22Rv1 (cell line): ENCODE data around the gene CALHM3.

Source experiments
- ZFX ChIP-seq: fragments of 450-650 bp; IDR thresholded peaks from 2 replicates; pipeline ENCODE4 v1.6.1; 2017; ENCODE audit warnings: antibody characterized with exemption, borderline replicate concordance
- TF ChIP-seq, protein P1 (sequence below): fragments of 450-650 bp; IDR thresholded peaks from 2 replicates; pipeline ENCODE4 v1.5.1; 2017; ENCODE audit warnings: mild to moderate bottlenecking

DNA sequence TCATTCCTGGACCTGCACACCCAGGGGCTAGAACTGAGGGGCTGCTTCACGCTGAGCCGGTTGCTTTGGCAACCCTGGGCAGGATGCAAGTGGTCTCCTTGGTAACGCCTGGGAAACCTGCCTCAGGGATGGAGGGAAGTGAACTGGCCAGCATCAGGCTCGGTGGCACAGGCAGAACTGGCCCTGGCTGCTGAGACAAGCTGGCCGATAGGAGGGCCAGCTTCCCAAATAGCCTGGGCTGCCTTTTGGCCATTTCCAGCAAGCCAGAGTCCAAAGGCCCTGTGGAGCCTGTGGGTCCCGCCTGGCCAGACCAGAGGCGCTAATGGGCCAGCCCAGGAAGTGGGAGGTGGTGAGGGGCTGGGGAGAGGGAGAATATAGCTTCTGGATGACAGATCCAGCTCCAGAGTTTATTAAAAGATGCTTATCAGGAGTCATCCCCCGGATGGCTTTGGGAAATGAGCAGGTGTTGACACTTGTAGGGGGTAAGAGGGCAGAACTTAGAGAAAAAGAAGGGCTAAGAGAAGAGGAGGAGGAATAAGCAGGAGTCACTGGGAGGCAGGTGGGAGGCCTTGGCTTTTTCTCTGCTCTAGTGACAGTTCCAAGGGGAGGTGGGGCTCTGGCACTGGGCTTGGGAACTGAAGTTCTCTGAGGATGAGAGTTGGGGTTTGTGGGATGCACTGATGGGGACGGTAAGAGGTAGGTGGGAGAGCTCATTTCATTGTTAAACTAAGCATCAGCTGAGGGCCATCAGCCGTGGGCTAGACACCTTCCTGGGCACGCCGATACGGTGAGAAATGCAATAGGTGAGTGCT is 24.0 kb upstream of the CALHM3 start:
- TF ChIP-seq, protein P1, sequence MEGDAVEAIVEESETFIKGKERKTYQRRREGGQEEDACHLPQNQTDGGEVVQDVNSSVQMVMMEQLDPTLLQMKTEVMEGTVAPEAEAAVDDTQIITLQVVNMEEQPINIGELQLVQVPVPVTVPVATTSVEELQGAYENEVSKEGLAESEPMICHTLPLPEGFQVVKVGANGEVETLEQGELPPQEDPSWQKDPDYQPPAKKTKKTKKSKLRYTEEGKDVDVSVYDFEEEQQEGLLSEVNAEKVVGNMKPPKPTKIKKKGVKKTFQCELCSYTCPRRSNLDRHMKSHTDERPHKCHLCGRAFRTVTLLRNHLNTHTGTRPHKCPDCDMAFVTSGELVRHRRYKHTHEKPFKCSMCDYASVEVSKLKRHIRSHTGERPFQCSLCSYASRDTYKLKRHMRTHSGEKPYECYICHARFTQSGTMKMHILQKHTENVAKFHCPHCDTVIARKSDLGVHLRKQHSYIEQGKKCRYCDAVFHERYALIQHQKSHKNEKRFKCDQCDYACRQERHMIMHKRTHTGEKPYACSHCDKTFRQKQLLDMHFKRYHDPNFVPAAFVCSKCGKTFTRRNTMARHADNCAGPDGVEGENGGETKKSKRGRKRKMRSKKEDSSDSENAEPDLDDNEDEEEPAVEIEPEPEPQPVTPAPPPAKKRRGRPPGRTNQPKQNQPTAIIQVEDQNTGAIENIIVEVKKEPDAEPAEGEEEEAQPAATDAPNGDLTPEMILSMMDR, result no peak
- TF ChIP-seq ZFX, result no peak
